Measurements from ENCODE around the gene PTPRA.

The PTPRA gene

DNA sequence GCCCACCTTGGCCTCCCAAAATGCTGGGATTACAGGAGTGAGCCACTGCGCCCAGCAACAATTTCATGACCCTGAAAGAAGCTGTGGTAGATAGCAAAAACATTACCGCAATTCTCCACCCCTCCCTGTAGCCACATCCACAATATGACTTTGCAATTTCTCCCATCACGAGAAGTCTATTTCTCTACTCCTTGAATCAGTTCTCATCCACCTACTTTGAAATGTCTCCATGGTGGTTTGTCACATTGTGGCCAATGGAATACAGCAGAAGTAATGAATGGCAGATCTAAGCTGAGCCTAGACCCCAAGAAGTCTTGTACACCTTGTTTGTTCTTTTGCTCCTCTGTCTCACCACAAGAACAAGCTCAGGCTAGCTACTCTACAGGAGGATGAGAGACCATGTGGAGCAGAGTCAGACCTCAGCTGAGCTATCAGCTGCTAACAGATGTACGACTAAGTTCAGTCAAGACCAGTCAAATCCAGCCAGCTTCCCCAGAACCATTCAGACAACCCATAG, 204.4 kb downstream of the PTPRA start:
- no peak for DNase-seq (ENCODE audit: low read depth)

DNA sequence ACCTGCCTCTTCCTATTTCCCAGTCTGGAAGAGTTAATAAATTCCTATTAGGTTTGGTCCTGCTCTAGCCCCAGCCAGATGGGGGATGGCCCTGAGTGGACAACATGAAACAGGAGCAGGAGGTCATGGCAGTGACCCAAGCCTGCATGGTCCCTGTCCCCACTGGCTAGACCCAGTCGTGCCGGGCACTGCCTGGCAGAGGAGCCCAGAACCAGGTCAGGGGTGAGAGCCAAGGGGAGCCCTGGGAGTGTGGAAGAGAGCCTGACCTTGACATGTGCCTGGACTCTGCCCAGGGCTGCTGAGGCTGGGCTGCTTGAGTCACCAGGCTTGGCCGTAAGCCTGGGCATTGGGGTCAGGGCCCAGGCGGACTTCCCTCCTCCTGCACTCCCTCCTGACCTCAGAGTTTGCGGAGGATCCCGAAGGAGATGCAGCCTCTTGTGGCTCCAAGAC, 207.7 kb downstream of the PTPRA start:
- no peak for DNase-seq (ENCODE audit: low read depth)

DNA sequence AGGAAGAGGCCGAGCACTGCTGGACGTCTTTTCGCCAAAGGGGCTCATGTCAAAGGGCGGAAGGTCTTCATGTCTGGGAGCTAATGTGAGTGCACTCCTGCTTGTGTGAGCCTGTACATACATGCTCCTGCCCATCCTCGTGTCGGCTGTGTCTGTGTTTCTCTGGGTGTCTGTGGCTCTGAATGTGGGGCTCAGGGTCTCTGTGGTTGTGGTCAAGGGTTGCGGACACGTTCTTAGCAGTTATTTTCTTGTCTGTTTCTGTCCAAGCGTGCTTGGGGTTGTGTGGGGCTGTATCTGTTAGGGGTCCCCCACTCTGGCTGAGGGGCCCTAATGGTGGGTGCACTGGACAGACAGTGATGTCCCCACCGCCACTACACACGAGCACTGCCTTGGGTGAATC, 208.4 kb downstream of the PTPRA start:
- no peak for DNase-seq (ENCODE audit: low read depth)

DNA sequence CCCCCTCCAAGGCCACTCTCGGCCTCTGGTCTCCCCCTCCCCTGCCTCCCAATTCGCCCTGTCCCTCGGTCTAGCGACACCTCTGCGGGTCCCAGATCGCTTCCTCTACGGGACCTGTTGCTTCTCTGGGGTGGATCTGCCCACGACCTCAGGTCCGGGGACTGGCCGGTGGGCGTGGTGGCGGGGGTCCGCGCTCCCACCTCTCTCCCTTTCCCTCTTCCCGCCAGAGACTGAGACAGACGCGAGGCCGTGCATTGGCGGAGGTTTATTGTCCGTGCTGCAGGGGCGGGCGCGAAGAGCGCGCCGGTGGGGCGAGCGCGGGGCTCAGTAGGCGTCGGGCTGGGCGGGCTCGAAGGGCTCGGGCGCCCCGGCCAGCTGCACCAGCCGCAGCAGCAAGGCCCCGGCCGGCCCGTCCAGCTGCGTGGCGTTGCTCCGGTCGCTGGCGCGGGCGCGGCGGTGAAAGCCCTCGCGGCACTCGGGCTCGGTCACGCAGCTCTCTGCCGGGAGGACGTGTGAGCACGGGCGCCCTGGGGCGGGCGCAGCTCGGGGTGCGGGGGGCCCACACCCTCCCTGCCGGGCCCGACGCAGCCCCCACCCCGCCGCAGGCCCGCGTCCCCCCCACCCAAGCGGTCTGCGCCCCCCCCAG, 209.1 kb downstream of the PTPRA start:
- no peak for DNase-seq (ENCODE audit: low read depth)

DNA sequence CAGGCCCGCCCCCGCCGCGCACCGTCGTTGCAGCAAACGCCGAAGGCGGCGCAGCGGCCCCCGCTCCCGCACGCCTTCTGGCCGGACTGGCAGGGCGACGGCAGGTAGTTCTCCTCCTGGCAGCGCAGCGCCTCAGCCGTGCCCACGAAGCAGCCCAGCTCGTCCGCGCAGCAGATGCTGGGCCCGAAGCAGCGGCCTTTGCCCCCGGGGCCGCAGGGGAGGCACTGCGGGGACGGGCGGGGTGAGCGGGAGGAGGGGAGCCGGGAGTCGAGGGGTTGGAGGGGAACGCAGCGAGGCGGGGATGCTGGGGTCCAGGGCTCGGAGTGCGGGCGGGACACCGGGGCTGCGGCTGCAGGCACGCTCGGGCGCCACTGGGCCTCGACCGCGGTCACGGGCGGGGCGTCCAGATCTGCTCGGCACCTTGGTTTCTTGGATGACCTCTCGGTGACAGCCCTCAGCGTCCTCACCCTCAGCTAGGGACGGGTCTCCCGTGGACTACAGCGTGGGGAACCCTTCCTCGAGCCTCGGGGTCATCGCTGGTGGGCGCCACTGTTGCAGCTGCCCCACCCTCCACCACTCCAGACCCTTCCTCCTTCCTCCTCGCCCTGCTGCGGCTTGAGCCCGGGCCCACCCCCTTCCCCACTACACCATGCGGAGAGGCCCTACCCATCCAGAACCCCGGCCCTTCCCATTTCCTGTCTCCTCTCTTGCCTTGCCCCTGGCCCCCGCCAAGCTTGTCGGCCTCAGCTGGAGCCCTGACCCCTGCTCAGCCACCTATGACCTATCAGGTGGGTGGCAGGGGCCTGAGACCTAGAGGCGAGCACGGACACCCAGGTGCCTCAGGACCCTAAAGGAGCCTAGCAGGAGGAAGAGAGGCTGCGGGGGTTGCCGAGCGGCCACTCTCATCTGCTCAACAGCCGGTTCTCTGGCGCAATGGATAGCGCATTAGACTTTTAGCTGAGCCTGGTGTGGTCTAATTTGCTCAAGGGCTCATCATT, 210.0 kb downstream of the PTPRA start:
- no peak for DNase-seq (ENCODE audit: low read depth)

DNA sequence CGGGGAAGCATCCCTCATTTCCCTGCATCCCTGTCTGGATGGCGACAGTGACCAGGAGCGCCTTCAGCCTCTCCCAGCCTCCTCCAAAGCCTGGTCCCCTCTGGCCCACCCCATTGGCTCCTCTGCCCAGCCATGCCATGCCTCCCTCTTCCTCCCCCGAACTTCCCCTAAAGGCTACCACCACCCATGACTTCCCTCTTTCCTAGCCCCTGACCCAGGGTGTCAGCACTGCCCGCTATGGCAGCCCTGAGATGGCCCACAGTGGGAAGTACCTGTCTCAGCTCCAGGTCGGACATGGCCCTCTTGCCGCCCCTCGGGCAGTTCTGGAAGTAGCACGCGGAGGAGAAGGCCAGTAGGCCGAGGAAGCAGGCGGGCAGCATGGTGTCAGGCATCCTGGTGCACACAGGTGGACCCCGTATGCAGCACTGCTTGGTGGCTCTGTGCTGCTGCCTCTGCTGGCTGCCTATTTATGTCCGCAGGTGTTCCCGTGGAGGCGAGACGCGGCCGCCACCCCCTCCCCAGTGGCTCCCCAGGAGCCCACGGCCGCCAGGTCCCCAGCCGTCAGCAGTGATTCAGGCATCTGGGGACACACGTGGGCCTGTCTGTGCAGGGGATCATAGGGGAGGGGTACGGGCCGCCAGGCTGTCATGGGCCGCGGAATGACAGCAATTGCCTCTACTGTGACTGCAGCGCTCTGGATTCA, 211.2 kb downstream of the PTPRA start, which contains the start of gene AVP:
TSS of gene AVP (minus strand) at position 442 of the 703 bp plus-strand sequence. CDS start at position 392, 50 bp downstream.
- no peak for DNase-seq (ENCODE audit: low read depth)

DNA sequence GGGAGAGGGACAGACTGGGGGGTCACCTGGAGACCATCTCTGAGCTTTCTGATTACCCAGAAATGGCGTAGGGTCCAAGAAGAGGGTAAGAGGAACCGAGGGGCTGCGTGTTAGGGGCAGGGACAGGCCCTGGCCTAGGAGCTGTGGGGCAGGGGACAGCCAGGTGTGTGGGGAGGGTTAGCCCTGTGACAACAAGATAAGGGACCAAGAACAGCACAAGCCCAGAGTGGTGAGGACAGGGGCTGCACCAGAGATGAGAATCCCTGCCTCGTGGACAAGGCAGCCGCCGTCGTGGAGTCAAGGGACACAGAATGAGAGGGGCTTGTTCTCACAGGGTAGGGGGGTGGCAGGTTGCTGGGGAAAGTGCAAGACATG, 211.7 kb downstream of the PTPRA start:
- DNase-seq (ENCODE audit: low read depth) = no peak

DNA sequence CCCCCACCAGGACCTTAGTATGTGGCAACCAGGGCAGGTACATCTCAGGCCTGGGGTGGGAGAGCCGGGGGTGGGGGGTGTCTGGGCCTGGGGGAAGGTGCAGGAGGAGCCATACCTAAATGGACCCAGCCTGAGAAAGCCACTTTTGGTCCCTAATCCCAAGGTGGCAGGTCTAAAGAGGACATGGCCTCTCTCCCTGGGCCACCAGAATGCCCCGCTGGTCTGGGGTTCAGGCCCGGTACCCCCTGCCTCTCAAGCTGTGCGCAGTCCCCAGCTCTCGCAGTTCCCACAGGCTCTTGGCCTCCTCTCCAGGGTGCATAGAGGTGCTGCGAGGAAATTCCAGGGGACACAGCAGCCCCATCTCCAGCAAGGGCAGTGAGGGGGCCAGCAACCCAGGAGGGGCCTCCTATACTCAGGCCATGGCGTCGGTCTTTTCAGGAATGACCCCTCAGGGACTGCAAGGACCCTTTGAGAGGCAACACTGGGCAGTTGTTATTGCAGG, 212.3 kb downstream of the PTPRA start:
- DNase-seq (ENCODE audit: low read depth) = no peak

DNA sequence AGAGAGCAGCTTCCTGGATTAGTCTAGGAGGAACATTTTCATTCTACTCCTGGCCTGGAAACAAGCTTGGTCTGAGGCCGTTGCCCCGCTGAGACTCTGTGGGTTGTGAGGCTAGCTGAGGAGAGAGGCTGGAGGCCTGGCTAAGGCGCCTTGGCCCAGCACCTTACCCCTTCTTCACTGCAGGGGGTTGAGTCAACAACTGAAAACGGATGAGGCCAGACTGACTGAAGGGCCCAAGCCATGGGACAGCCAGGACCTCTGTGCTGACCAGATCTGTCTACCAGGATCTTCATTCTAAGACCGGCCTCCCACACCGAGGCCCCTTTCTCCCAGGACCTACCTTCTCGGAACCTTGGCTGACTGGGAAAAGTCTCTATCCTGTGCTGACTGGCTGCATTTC, 214.8 kb downstream of the PTPRA start:
- no peak for DNase-seq (ENCODE audit: low read depth)
